Measurements from ENCODE around the gene ZNF536.
"Not testable (repeated sequence)": the region's sequence is repeated elsewhere in the genome, so short reads cannot be mapped to it uniquely, and the experiment has no call there.

ZNF536 gene

DNA sequence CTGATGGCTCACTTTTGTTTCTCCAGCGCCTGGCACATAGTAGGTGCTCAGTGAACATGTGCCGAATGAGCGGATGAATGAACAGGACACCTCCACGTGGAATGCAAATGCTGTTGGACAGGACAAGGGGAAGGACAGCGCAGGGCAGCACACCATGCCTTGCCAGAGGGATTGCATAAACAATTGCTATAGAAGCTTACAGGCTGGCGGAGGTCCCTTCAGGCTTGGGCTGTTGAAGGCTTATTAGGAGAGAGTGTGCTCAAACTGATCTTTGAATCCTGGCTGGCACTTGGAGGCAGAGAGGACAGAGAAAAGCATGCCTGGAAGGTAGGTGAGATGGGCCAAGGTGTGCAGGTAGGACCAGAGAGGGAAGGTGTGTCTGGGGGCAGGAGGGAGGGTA, 35.9 kb upstream of the ZNF536 start:
- Mint-ChIP-seq H3K36me3 (no peaks in the 10 kb centered on the region), H3K27me3 (no peaks in the 10 kb centered on the region), H3K4me3 (no peak overlapping the region), H3K9me3 (no peaks in the 10 kb centered on the region), H3K4me1 (no peaks in the 10 kb centered on the region), H3K27ac (no peak overlapping the region)
- no peak for DNase-seq
- CTCF ChIA-PET = no interaction called here

- Mint-ChIP-seq H3K4me3 (no peak overlapping the region), H3K27me3 (no peaks in the 10 kb centered on the region), H3K36me3 (no peaks in the 10 kb centered on the region), H3K9me3 (no peaks in the 10 kb centered on the region), H3K4me1 (no peaks in the 10 kb centered on the region), H3K27ac (no peak overlapping the region)
- CTCF ChIA-PET = no interaction called here
- no peak for DNase-seq
These were observed 34.1 kb upstream of the ZNF536 start for GRCh38 chr19:30338041-30338456.

- no peak overlapping the region for H3K4me3 Mint-ChIP-seq
These were observed 33.1 kb upstream of the ZNF536 start for GRCh38 chr19:30338878-30339623.

GRCh38 chr19:30339624-30340525, 32.3 kb upstream of the ZNF536 start:
- H3K4me3 Mint-ChIP-seq = no peak overlapping the region
- no peaks in the 10 kb centered on the region for H3K36me3 Mint-ChIP-seq
- no peaks in the 10 kb centered on the region for H3K27me3 Mint-ChIP-seq
- CTCF ChIA-PET = no interaction called here
- H3K9me3 Mint-ChIP-seq = no peaks in the 10 kb centered on the region
- no peak overlapping the region for H3K27ac Mint-ChIP-seq
- no peak for DNase-seq
- H3K4me1 Mint-ChIP-seq = no peaks in the 10 kb centered on the region

More at GRCh38 chr19:30338878-30339623, 33.1 kb upstream of the ZNF536 start:
- H3K4me1 Mint-ChIP-seq = no peaks in the 10 kb centered on the region
- no peak overlapping the region for H3K27ac Mint-ChIP-seq
- H3K36me3 Mint-ChIP-seq = no peaks in the 10 kb centered on the region
- no peaks in the 10 kb centered on the region for H3K9me3 Mint-ChIP-seq
- CTCF ChIA-PET = no interaction called here
- no peak for DNase-seq
- H3K27me3 Mint-ChIP-seq = no peaks in the 10 kb centered on the region

DNA sequence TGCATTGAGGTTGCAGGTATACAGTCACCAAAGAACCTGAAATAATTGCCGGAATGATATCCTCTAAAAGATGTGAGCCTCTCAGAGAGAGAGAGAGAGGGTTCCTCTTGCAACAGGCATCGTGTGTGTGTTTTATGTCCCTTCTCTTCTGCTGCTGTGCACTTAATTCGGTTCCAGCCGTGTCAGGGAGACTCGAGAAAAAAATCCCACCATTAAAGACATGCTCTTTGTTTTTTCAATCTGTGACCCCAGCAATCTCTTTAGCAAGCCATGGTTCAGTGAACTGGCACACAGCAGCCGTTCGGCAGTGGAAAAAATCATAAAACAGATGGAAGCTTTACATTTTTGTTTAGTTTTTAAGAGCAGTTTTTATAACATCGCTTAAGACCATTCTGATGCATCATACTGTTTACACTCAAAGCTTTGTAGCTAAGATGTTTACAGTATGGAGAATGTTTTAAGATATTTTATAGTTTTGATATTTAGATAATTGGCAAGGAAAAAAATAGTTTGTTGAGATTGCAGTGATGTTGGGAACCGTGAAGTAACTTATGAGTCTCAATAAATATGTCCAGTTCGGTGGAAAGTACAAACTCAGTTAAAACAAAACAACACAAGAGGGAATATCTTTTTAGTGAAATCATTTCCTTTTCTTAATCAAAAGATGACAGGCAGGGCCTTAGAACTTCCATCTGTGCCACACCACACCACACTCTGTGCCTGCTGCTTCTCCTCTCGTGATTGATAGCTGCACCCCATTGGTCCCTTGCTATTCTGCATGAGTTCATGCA, 31.2 kb upstream of the ZNF536 start:
- Mint-ChIP-seq H3K9me3 (no peaks in the 10 kb centered on the region), H3K27ac (no peak overlapping the region), H3K4me3 (no peak overlapping the region), H3K4me1 (no peaks in the 10 kb centered on the region), H3K27me3 (no peaks in the 10 kb centered on the region), H3K36me3 (no peaks in the 10 kb centered on the region)
- CTCF ChIA-PET = no interaction called here
- no peak for DNase-seq

DNA sequence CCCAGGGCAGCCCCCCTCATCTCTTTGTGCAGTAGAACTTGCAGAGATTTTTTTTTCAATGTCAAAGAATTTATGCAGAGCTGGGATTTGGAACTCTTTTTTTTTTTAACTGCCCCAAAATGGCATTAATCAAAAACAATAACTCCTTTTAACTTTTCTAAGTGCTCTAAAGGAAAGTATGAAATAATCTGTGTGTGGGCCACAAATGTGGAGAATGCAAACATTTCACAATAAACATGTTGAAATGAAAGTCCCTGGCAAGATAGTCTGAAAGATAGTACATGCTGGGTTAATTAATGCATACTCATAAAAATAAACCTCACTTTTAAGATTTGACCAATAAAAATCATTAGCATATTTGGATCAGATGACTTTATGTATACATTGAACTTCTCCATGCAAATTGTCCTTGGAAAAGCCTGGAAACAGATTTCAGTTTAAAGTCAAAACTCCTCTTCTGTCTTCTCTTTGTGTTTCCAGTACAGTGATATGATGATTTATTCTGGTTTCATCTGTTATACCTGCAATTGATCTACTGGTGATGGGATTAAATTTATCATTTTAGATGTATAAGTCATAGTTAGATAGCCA, 30.5 kb upstream of the ZNF536 start:
- no peak overlapping the region for H3K27ac Mint-ChIP-seq
- no peaks in the 10 kb centered on the region for H3K9me3 Mint-ChIP-seq
- no peaks in the 10 kb centered on the region for H3K4me1 Mint-ChIP-seq
- CTCF ChIA-PET = no interaction called here
- no peak for DNase-seq
- H3K36me3 Mint-ChIP-seq = no peaks in the 10 kb centered on the region
- H3K27me3 Mint-ChIP-seq = no peaks in the 10 kb centered on the region
- no peak overlapping the region for H3K4me3 Mint-ChIP-seq

DNA sequence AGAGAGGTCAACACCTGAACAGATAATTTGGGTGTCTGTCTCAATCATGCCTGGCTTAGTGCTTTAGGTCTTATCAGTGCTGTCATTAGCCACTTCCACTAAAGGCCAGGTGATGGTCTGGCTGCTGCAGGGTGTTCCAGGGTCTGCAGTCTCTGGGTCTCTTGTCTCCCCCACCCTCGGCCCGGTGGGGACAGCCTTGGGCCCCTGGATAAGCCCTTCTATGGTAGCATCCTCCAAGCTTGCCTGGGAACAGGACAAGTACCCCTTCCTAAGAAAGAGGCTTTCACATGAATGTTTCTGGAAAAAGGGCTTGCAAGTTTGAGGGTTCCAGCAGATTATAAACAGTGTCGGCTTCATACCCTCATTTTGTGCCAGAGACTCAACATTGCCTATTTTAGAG, 29.3 kb upstream of the ZNF536 start:
- Mint-ChIP-seq H3K9me3 (no peaks in the 10 kb centered on the region), H3K4me3 (no peak overlapping the region), H3K4me1 (no peaks in the 10 kb centered on the region), H3K27me3 (no peaks in the 10 kb centered on the region), H3K27ac (no peak overlapping the region), H3K36me3 (no peaks in the 10 kb centered on the region)
- CTCF ChIA-PET = no interaction called here
- DNase-seq = no peak

DNA sequence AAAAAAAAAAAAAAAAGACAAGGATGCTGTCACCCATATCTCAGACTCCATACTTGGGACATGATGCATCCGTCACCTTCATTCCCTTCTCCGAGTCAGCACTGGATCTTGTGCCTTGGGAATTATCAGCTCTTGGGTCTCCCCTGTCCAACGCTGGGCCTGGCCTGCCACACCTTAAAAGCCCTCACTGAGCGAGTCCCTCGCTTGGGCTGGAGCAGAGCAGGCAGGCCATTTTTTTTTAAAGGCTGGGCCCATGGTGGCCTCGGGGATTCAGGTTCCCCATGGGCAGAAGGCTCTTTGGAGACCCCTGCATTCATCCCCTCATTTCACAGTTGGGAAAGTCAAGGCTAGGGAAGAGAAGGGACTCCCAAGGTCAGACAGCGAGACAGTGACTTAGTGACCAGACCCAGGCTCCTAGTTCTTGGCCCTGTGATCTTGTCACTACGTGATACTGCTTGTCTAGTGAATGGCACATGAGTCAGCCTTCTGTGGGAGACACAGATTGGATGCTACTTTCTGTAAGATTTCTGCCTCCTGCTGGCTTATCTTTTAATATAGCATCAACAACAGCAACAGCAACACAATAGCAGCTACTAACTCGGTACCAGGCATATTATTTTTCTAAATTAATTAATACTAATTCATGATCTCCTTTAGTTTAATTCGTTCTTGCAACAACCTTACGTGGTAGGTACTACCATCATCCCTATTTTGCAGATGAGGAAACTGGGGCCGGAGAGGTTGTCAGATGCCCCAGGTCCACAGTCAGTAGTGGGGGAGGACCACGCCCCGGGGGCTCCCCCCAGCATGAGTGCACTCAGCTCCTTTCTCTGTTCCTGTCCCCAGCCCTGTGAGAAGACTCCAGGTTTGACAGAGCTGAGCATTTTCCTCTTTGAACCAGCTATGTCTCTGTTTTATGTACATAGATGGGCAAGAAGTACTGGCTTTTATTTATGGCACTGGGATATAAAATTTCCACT, 27.4 kb upstream of the ZNF536 start:
- Mint-ChIP-seq H3K4me3 (no peak overlapping the region), H3K36me3 (no peaks in the 10 kb centered on the region), H3K9me3 (no peaks in the 10 kb centered on the region), H3K4me1 (no peaks in the 10 kb centered on the region), H3K27me3 (peaks cover 3% of the 10 kb centered on the region), H3K27ac (no peak overlapping the region)
- no peak for DNase-seq
- CTCF ChIA-PET = no interaction called here

DNA sequence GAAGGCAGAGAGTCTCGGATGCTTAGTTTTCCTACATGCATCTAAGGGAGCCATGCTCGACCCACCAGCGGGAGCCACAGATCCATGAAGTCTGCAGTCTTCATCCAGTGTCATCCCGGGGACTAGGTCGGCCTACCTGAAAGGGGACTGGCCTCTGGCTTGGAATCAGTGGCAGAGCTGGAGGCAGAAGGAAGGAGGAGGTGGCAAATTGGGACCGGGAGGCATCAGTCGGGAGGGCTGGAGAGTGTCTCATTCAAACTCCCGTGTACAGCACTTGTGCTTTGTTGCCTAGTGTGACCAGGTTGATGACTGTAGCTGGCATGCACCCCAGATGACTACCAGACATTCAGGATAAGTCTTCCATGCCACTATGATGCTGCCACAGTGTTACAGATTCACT, 26.5 kb upstream of the ZNF536 start:
- Mint-ChIP-seq H3K27me3 (peaks cover 3% of the 10 kb centered on the region), H3K36me3 (no peaks in the 10 kb centered on the region), H3K4me3 (no peak overlapping the region), H3K9me3 (no peaks in the 10 kb centered on the region), H3K27ac (no peak overlapping the region), H3K4me1 (no peaks in the 10 kb centered on the region)
- CTCF ChIA-PET = no interaction called here
- no peak for DNase-seq

DNA sequence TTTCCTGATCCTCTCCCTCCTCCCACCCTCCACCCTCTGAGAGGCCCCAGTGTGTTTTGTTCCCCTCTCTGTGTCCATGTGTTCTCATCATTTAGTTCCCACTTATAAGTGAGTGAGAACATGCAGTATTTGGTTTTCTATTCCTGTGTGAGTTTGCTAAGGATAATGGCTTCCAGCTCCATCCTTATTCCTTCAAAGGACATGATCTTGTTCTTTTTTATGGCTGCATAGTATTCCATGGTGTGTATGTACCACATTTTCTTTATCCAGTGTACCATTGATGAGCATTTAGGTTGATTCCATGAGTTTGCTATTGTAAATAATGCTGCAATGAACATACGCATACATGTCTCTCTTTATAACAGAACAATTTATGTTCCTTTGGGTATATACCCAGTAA, 25.7 kb upstream of the ZNF536 start:
- H3K27me3 Mint-ChIP-seq, H3K36me3 Mint-ChIP-seq, H3K9me3 Mint-ChIP-seq, DNase-seq, H3K4me3 Mint-ChIP-seq, H3K4me1 Mint-ChIP-seq, H3K27ac Mint-ChIP-seq, CTCF ChIA-PET: not testable (repeated sequence)

- no peaks in the 10 kb centered on the region for H3K36me3 Mint-ChIP-seq
These were observed 23.0 kb upstream of the ZNF536 start for GRCh38 chr19:30349131-30349730.

GRCh38 chr19:30350692-30351663, 21.2 kb upstream of the ZNF536 start:
- H3K27ac Mint-ChIP-seq = no peak overlapping the region
- no peaks in the 10 kb centered on the region for H3K36me3 Mint-ChIP-seq
- no peak overlapping the region for H3K4me3 Mint-ChIP-seq
- DNase-seq = no peak
- no peaks in the 10 kb centered on the region for H3K4me1 Mint-ChIP-seq
- H3K9me3 Mint-ChIP-seq = no peaks in the 10 kb centered on the region
- CTCF ChIA-PET = no interaction called here
- H3K27me3 Mint-ChIP-seq = peaks cover 3% of the 10 kb centered on the region

More at GRCh38 chr19:30349131-30349730, 23.0 kb upstream of the ZNF536 start:
- Mint-ChIP-seq H3K4me1 (no peaks in the 10 kb centered on the region), H3K4me3 (no peak overlapping the region), H3K9me3 (no peaks in the 10 kb centered on the region), H3K27ac (no peak overlapping the region), H3K27me3 (peaks cover 3% of the 10 kb centered on the region)
- DNase-seq = no peak
- CTCF ChIA-PET = no interaction called here

All from activated naive CD4-positive, alpha-beta T cell treated with anti-CD3 and anti-CD28 coated beads, Interleukin-2, amount 10 ng/mL, durations not matched to agents 7 days and 5 days (primary cell).